GM18508 (cell line): Measurements from ENCODE around the gene AKAP5.

ENCODE experiments used
- ATAC-seq: cut with Tn5 transposase; IDR thresholded peaks from one replicate; pipeline ENCODE4 v1.9.1; 2021; ENCODE audit warnings: moderate number of reproducible peaks; ENCODE audit not compliant: insufficient read depth, unreplicated experiment

The AKAP5 gene

GRCh38 chr14:64522591-64523355 is 57.5 kb downstream of the AKAP5 start:
- no peak for ATAC-seq
